ENCODE data around the gene ACTR3C. TPM values are rescaled to one million over a fixed set of nuclear protein-coding genes. Genes with fewer than 3 reads are reported as not detected.
A peak's percentile ranks its signal among the peaks of the same experiment; 100 is the strongest.
"Not testable (repeated sequence)": the region's sequence is repeated elsewhere in the genome, so short reads cannot be mapped to it uniquely, and the experiment has no call there.

The ACTR3C gene
- total RNA-seq, 1 experiment from 2014 or later = 2.2 TPM

DNA sequence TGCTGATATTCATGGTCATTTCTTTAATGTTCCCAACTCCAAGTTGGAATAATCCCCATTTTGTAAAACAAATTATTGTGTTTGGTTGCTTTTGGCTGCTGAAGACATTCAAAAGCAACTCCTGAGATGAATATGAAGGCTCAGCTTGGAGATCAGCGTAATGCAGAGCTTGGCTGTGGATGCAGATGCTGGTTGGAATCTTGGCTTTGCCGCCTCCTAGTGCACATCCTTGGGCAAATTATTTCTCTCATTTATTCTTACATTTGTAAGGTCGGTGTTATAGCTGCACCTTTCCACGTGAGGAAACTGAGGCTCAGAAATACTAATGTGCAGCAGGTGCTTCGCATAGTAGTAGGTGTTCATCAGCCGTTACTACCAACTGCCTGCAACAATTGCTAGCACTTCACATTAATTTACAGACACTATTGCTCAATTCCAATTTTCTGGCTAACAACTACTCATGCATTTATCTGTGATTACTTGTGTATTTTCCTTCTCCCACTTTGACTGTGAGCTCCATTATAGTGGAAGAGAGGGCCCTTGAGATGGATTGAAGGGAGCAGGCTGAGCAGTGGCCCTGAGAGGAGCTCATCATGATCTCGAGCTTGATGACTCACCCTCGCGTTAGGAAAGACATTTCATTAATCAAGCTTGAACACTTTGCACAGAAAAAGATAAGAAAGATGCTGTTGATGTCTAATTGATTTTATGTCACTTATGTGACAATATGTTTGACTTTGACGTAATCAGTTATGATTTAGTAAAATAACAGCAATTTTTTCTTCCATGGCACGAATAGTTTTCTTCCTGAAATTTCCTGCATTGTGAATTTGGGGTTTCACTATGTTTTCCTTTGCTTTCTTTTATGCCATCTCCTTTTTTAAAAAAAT is 101.0 kb downstream of the ACTR3C start:
- not testable (repeated sequence) for H4K8ac ChIP-seq (replicated peaks; ENCODE audit: insufficient read length, low read depth, low read length); H2BK20ac ChIP-seq (ENCODE audit: low read depth, low read length, poor library complexity, severe bottlenecking); H2BK12ac ChIP-seq (ENCODE audit: insufficient read length, low read depth, low read length); H3K4me2 ChIP-seq (ENCODE audit: insufficient read depth, insufficient read length, low read length); H3K27ac ChIP-seq (ENCODE audit: insufficient read length, low read depth, low read length); H3K4me1 Mint-ChIP-seq; H3K79me2 ChIP-seq (ENCODE audit: insufficient read depth, low read length); H3K9me3 Mint-ChIP-seq; H4K5ac ChIP-seq (ENCODE audit: insufficient read length, low read depth, low read length); H2AK5ac ChIP-seq (ENCODE audit: insufficient read length, low read length); H3K79me1 ChIP-seq (ENCODE audit: insufficient read depth, low read depth, low read length, poor library complexity, severe bottlenecking); H2BK5ac ChIP-seq (ENCODE audit: insufficient read length, low read length); H2BK120ac ChIP-seq (ENCODE audit: low read depth, low read length, poor library complexity, severe bottlenecking); H3K14ac ChIP-seq (ENCODE audit: insufficient read depth, low read length); H3K18ac ChIP-seq (ENCODE audit: insufficient read length, low read depth, low read length); H3K36me3 Mint-ChIP-seq (ENCODE audit: insufficient read depth in 1 of 3, low read depth in 3 of 3); H3K4ac ChIP-seq (ENCODE audit: low read depth, low read length); H3T11ph ChIP-seq (ENCODE audit: low read length); H3K4me1 ChIP-seq (ENCODE audit: insufficient read depth, low read length); H2BK15ac ChIP-seq (ENCODE audit: low read depth, low read length); H4K91ac ChIP-seq (ENCODE audit: insufficient read length, low read depth, low read length); H4K20me1 ChIP-seq (ENCODE audit: control insufficient read depth, insufficient read depth, insufficient read length); H3K56ac ChIP-seq (ENCODE audit: insufficient read length, low read depth, low read length); H2AFZ ChIP-seq (ENCODE audit: low read length); H3K27ac Mint-ChIP-seq; H3K23me2 ChIP-seq (ENCODE audit: insufficient read length, low read depth, low read length, poor library complexity, severe bottlenecking); H3K9me3 ChIP-seq (ENCODE audit: control insufficient read depth, low read depth, low read length); DNase-seq; H3K9ac ChIP-seq (ENCODE audit: extremely low read depth, insufficient read length, low read length); H3K23ac ChIP-seq (ENCODE audit: insufficient read length, low read depth, low read length)
- H3K27me3 ChIP-seq (ENCODE audit: insufficient read depth, low read length) = peaks cover 11% of the 10 kb centered on the region; the same call in 1 of the 2 replicates
- H3K4me3 Mint-ChIP-seq = peak overlapping the region in 1 of 2 experiments; percentile 58; a peak in 2 of 5 replicates
- TF ChIP-seq, protein P1, sequence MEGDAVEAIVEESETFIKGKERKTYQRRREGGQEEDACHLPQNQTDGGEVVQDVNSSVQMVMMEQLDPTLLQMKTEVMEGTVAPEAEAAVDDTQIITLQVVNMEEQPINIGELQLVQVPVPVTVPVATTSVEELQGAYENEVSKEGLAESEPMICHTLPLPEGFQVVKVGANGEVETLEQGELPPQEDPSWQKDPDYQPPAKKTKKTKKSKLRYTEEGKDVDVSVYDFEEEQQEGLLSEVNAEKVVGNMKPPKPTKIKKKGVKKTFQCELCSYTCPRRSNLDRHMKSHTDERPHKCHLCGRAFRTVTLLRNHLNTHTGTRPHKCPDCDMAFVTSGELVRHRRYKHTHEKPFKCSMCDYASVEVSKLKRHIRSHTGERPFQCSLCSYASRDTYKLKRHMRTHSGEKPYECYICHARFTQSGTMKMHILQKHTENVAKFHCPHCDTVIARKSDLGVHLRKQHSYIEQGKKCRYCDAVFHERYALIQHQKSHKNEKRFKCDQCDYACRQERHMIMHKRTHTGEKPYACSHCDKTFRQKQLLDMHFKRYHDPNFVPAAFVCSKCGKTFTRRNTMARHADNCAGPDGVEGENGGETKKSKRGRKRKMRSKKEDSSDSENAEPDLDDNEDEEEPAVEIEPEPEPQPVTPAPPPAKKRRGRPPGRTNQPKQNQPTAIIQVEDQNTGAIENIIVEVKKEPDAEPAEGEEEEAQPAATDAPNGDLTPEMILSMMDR (conservative IDR thresholded peaks at IDR 0.05) = peak; percentile 33; the same call in 2 of the 3 replicates
- WGBS (ENCODE audit: extremely low coverage, insufficient read length, low lambda C conversion rate) = no CpG with 5 or more reads among the region's 11 CpGs
- peaks cover 77% of the 10 kb centered on the region for H3K27me3 Mint-ChIP-seq (ENCODE audit: low read depth)

Data from H9 (cell line).